Measurements from ENCODE around the gene RYK. TPM values are rescaled to one million over a fixed set of nuclear protein-coding genes. Genes with fewer than 3 reads are reported as not detected.
A peak's percentile ranks its signal among the peaks of the same experiment; 100 is the strongest.

Gene RYK
- total RNA-seq, 1 experiment from 2014 or later: 60.6 TPM

- Mint-ChIP-seq H3K27me3 (ENCODE audit: low read depth) (no peaks in the 10 kb centered on the region), H3K4me3 (peak overlapping the region; percentile 89 to 94), H3K27ac (peak overlapping the region in 1 of 3 experiments; percentile 94; a peak in 3 of 7 replicates), H3K4me1 (peaks cover 60 to 70% of the 10 kb centered on the region in 2 experiments), H3K9me3 (peaks cover 14% of the 10 kb centered on the region in 2 experiments), H3K36me3 (ENCODE audit: insufficient read depth in 1 of 3, low read depth in 3 of 3) (peaks cover 11 to 30% (median 20%) of the 10 kb centered on the region in 3 experiments; a peak in 6 of 7 replicates)
- H3K79me1 ChIP-seq (ENCODE audit: insufficient read depth, low read depth, low read length, poor library complexity, severe bottlenecking): peaks cover 6% of the 10 kb centered on the region
- no peak overlapping the region for H3K23ac ChIP-seq (ENCODE audit: insufficient read length, low read depth, low read length)
- no CpG with 5 or more reads among the region's 4 CpGs for WGBS (ENCODE audit: extremely low coverage, insufficient read length, low lambda C conversion rate)
- H3K56ac ChIP-seq (ENCODE audit: insufficient read length, low read depth, low read length): no peak overlapping the region
- DNase-seq: no peak
- H3K4ac ChIP-seq (ENCODE audit: low read depth, low read length): no peak overlapping the region
- H4K5ac ChIP-seq (ENCODE audit: insufficient read length, low read depth, low read length): no peak overlapping the region
- H3K4me1 ChIP-seq (ENCODE audit: insufficient read depth, low read length): peaks cover 23% of the 10 kb centered on the region
- H2BK120ac ChIP-seq (ENCODE audit: low read depth, low read length, poor library complexity, severe bottlenecking): no peak overlapping the region
- peaks cover 8% of the 10 kb centered on the region for H3K23me2 ChIP-seq (ENCODE audit: insufficient read length, low read depth, low read length, poor library complexity, severe bottlenecking)
- no peak overlapping the region for H2BK20ac ChIP-seq (ENCODE audit: low read depth, low read length, poor library complexity, severe bottlenecking)
- no peak overlapping the region for H4K91ac ChIP-seq (ENCODE audit: insufficient read length, low read depth, low read length)
- no peaks in the 10 kb centered on the region for H3K27me3 ChIP-seq (ENCODE audit: insufficient read depth, low read length)
- H2AK5ac ChIP-seq (ENCODE audit: insufficient read length, low read length): no peak overlapping the region
- H4K8ac ChIP-seq (replicated peaks; ENCODE audit: insufficient read length, low read depth, low read length): no peak overlapping the region
- H3K9me3 ChIP-seq (ENCODE audit: control insufficient read depth, low read depth, low read length): no peaks in the 10 kb centered on the region
- H3K79me2 ChIP-seq (ENCODE audit: insufficient read depth, low read length): peaks cover 33% of the 10 kb centered on the region; the same call in 1 of the 2 replicates
- H3K27ac ChIP-seq (ENCODE audit: insufficient read length, low read depth, low read length): no peak overlapping the region
- TF ChIP-seq CTCF (conservative IDR thresholded peaks at IDR 0.05): no peak
- H3K14ac ChIP-seq (ENCODE audit: insufficient read depth, low read length): no peak overlapping the region
- no peak overlapping the region for H3K18ac ChIP-seq (ENCODE audit: insufficient read length, low read depth, low read length)
- no peak overlapping the region for H2AFZ ChIP-seq (ENCODE audit: low read length)
- H2BK5ac ChIP-seq (ENCODE audit: insufficient read length, low read length): no peak overlapping the region
- H4K20me1 ChIP-seq (ENCODE audit: control insufficient read depth, insufficient read depth, insufficient read length): no peaks in the 10 kb centered on the region
- peak overlapping the region; percentile 88 for H3K4me2 ChIP-seq (ENCODE audit: insufficient read depth, insufficient read length, low read length)
- H3T11ph ChIP-seq (ENCODE audit: low read length): no peak overlapping the region
- H3K9ac ChIP-seq (ENCODE audit: extremely low read depth, insufficient read length, low read length): peak overlapping the region; percentile 54
- H2BK15ac ChIP-seq (ENCODE audit: low read depth, low read length): no peak overlapping the region
- H2BK12ac ChIP-seq (ENCODE audit: insufficient read length, low read depth, low read length): no peak overlapping the region
Observed at GRCh38 chr3:134249296-134249841, 1.3 kb downstream of the RYK start.
